ENCODE data around the gene CEP112. TPM values are rescaled to one million over a fixed set of nuclear protein-coding genes. Genes with fewer than 3 reads are reported as not detected.

Gene CEP112
- total RNA-seq, 1 donor from 2014 or later = 20.1 TPM

DNA sequence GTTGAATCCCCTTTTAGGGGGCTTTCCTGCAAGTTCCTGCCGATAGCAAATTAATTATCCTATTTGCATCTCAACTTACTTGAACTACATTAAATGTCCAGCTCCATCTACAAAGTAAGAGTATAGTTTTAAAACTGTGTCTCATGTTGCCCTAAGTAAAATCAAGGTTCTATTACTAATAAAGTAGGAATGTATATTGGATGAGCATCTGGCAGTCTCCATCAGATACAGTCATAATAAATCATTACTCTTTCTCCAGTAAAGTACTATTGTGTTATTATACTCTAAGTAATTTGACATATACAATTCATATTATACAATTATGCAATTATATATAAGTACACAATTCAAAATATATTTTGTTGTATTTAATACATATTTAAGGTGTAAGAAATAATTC, 249.3 kb downstream of the CEP112 start:
- intact Hi-C loops (cut with DNase I) = no loop called here
- DNase-seq (ENCODE audit: extremely low spot score in 2 of 2) = no peak
- Histone ChIP-seq H3K27me3 (no peaks in the 10 kb centered on the region), H3K9me3 (no peaks in the 10 kb centered on the region), H3K36me3 (no peaks in the 10 kb centered on the region), H3K4me3 (no peak overlapping the region), H3K27ac (no peak overlapping the region), H3K4me1 (no peaks in the 10 kb centered on the region)
- TF ChIP-seq POLR2A (IDR thresholded peaks at IDR 0.05) (no peak), POLR2AphosphoS5 (IDR thresholded peaks at IDR 0.05; ENCODE audit: insufficient read depth in 1 of 2, low read depth in 1 of 2) (no peak)
- TF ChIP-seq, protein P1, sequence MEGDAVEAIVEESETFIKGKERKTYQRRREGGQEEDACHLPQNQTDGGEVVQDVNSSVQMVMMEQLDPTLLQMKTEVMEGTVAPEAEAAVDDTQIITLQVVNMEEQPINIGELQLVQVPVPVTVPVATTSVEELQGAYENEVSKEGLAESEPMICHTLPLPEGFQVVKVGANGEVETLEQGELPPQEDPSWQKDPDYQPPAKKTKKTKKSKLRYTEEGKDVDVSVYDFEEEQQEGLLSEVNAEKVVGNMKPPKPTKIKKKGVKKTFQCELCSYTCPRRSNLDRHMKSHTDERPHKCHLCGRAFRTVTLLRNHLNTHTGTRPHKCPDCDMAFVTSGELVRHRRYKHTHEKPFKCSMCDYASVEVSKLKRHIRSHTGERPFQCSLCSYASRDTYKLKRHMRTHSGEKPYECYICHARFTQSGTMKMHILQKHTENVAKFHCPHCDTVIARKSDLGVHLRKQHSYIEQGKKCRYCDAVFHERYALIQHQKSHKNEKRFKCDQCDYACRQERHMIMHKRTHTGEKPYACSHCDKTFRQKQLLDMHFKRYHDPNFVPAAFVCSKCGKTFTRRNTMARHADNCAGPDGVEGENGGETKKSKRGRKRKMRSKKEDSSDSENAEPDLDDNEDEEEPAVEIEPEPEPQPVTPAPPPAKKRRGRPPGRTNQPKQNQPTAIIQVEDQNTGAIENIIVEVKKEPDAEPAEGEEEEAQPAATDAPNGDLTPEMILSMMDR (IDR thresholded peaks at IDR 0.05) = no peak

DNA sequence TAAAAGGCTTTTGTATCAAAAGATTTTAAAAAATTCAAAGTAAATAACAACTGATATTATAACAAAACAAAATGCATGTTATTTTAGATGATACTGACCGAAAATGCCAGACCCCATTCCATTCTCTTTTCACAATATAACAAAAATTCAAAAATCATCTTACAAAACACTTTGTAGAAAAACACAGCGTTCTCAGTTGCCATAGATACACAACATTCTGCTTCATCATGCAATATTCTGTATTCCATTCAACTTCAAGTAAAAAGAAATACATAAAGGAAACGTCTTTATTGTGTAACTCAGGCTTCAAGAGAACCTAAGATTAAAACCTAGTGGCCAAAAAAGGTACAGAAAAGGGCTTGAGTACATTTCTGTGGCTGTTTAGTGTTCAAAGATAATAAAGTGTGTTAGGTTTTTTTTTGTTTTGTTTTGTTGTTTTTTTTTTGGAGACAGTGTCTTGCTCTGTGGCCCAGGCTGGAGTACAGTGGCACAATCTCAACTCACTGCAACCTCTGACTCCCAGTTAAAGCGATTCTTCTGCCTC, 250.5 kb downstream of the CEP112 start:
- Histone ChIP-seq H3K27me3 (no peaks in the 10 kb centered on the region), H3K4me3 (no peak overlapping the region), H3K27ac (no peak overlapping the region), H3K4me1 (no peaks in the 10 kb centered on the region), H3K36me3 (no peaks in the 10 kb centered on the region), H3K9me3 (no peaks in the 10 kb centered on the region)
- DNase-seq (ENCODE audit: extremely low spot score in 2 of 2) = no peak
- intact Hi-C loops (cut with DNase I) = no loop called here
- TF ChIP-seq, protein P1 (IDR thresholded peaks at IDR 0.05) = no peak
- TF ChIP-seq POLR2AphosphoS5 (IDR thresholded peaks at IDR 0.05; ENCODE audit: insufficient read depth in 1 of 2, low read depth in 1 of 2) (no peak), POLR2A (IDR thresholded peaks at IDR 0.05) (no peak)

DNA sequence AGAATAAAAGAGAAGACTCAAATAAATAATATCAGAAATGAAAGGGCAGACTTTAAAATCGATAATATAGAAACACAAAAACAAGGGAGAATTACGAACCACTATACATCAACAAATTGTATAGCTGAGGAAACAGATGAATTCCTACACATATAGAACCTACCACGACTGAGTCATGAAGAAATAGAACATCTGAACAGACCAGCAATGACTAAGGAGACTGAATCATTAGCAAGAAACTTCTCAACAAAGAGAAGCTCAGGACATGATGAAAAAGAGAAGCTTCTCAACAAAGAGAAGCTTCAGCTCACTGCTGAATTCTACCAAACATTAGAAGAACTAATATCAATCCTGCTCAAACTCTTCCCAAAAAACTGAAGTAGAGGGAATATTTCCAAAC, 255.9 kb downstream of the CEP112 start:
- Histone ChIP-seq H3K36me3 (no peaks in the 10 kb centered on the region), H3K4me1 (no peaks in the 10 kb centered on the region), H3K9me3 (no peaks in the 10 kb centered on the region), H3K4me3 (no peak overlapping the region), H3K27me3 (no peaks in the 10 kb centered on the region), H3K27ac (no peak overlapping the region)
- TF ChIP-seq, protein P1 (IDR thresholded peaks at IDR 0.05) = no peak
- TF ChIP-seq POLR2A (IDR thresholded peaks at IDR 0.05) = no peak
- TF ChIP-seq POLR2AphosphoS5 (IDR thresholded peaks at IDR 0.05; ENCODE audit: insufficient read depth in 1 of 2, low read depth in 1 of 2) = no peak
- intact Hi-C loops (cut with DNase I) = no loop called here
- DNase-seq (ENCODE audit: extremely low spot score in 2 of 2) = no peak

DNA sequence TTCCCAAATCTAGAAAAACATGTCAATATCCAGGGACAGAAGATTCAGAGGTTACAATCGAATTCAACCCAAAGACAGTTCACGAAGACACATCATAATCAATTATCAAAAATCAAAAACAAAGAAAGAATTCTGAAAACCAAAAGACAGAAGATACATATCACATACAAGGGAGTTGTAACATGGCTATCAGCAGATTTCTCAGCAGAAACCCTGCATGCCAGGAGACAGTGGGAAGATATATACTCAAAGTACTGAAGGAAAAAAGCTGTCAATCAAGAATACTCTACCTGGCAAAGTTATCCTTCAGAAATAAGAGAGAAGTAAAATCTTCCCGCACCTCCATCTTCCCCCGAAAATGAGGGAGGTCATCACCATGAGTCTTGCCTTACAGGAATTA, 258.6 kb downstream of the CEP112 start:
- Histone ChIP-seq H3K4me1 (no peaks in the 10 kb centered on the region), H3K9me3 (no peaks in the 10 kb centered on the region), H3K4me3 (no peak overlapping the region), H3K27ac (no peak overlapping the region), H3K36me3 (no peaks in the 10 kb centered on the region), H3K27me3 (no peaks in the 10 kb centered on the region)
- no peak for DNase-seq (ENCODE audit: extremely low spot score in 2 of 2)
- no peak for TF ChIP-seq POLR2AphosphoS5 (IDR thresholded peaks at IDR 0.05; ENCODE audit: insufficient read depth in 1 of 2, low read depth in 1 of 2)
- TF ChIP-seq POLR2A (IDR thresholded peaks at IDR 0.05) = no peak
- TF ChIP-seq, protein P1 (IDR thresholded peaks at IDR 0.05) = no peak
- intact Hi-C loops (cut with DNase I) = no loop called here

DNA sequence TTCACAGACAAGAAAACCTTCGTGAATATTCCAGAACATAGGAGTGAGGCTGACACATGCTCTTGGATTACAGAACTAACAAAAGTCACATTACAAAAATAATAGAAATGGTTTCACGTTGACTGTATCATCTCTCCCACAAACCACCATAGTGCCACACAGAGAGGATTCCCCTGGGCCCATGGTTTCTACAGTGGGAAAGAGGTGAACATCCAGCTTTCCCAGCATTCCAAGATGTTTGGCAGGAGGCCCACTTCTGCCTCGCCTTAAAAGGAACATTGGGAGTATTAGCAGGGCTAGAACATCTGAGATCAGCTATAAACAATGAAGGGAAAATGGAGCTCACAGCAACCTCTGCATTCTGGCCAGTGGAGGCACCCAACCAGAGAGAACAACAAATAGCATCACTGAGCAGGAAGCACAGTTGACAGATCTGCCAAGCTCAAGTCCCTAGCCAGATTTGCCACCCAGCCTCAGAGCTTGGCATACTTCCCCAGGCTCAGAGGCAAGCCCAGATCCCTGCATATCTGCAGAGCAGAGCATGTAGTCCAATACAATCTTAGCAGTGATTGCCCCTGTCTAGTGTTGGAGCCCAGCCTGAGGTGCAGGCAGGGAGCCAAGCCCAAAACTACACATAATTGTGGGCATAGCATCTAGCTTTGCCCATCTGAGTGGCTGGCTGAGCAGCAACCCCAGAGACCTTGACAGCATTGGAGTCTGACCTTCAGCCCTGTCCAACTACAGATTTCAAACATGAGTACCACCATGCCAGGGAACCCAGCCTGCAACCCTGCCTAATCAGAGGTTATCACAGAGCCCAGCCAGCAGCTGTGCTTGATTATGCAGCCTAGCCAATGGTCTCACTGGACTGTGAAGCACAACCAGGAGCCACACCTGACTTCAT, 260.4 kb downstream of the CEP112 start:
- H3K27ac ChIP-seq = no peak overlapping the region
- H3K4me1 ChIP-seq = no peaks in the 10 kb centered on the region
- no peak overlapping the region for H3K4me3 ChIP-seq
- DNase-seq (ENCODE audit: extremely low spot score in 2 of 2) = no peak
- TF ChIP-seq POLR2A (IDR thresholded peaks at IDR 0.05) (no peak), POLR2AphosphoS5 (IDR thresholded peaks at IDR 0.05; ENCODE audit: insufficient read depth in 1 of 2, low read depth in 1 of 2) (no peak)
- H3K36me3 ChIP-seq = no peaks in the 10 kb centered on the region
- no peaks in the 10 kb centered on the region for H3K9me3 ChIP-seq
- intact Hi-C loops (cut with DNase I) = no loop called here
- H3K27me3 ChIP-seq = no peaks in the 10 kb centered on the region

All from vagina (tissue), 2 donors.